DOHH2 (cell line): Measurements from ENCODE around the gene TMEM187.

Experiments
- H3F3A ChIP-seq: fragments of 200-600 bp; sonication (generic), shearing (Covaris generic); 2 replicates; pipeline ENCODE4 v1.6.0; 2016; ENCODE audit warnings: antibody characterized with exemption, mild to moderate bottlenecking; ENCODE audit not compliant: control insufficient read depth, insufficient read depth
- H3K27ac ChIP-seq: fragments of 200-600 bp; sonication (generic); 2 replicates; pipeline ENCODE4 v1.5.1; 2014; ENCODE audit warnings: low read depth, mild to moderate bottlenecking, low read length, moderate library complexity
- H3K27me3 ChIP-seq: fragments of 200-600 bp; sonication (generic); 2 replicates; pipeline ENCODE4 v1.6.1; 2014; ENCODE audit warnings: mild to moderate bottlenecking, low read length, mixed read lengths; ENCODE audit not compliant: control insufficient read depth
- H3K36me3 ChIP-seq: fragments of 200-600 bp; sonication (generic); 2 replicates; pipeline ENCODE4 v1.6.1; 2014; ENCODE audit warnings: mild to moderate bottlenecking, low read length, moderate library complexity, mixed read lengths; ENCODE audit not compliant: control insufficient read depth
- H3K4me1 ChIP-seq: fragments of 200-600 bp; sonication (generic); 2 replicates; pipeline ENCODE4 v1.6.1; 2014; ENCODE audit warnings: mild to moderate bottlenecking, low read length, mixed read lengths; ENCODE audit not compliant: control insufficient read depth
- H3K4me2 ChIP-seq: fragments of 200-600 bp; sonication (generic); 2 replicates; pipeline ENCODE4 v1.6.0; 2014; ENCODE audit warnings: mild to moderate bottlenecking, low read length, moderate library complexity
- H3K4me3 ChIP-seq: fragments of 200-600 bp; sonication (generic); 2 replicates; pipeline ENCODE4 v1.5.1; 2014; ENCODE audit warnings: mild to moderate bottlenecking, low read length, mixed read lengths
- H3K79me2 ChIP-seq: fragments of 200-600 bp; sonication (generic); 2 replicates; pipeline ENCODE4 v1.6.1; 2014; ENCODE audit warnings: mild to moderate bottlenecking, low read length, mixed read lengths; ENCODE audit not compliant: control insufficient read depth
- H3K9me2 ChIP-seq: fragments of 200-600 bp; sonication (generic); replicated peaks from 2 replicates; pipeline ENCODE4 v1.6.1; 2014; ENCODE audit warnings: mild to moderate bottlenecking, low read length, mixed read lengths; ENCODE audit not compliant: control insufficient read depth
- H3K9me3 ChIP-seq: fragments of 200-600 bp; sonication (generic); 2 replicates; pipeline ENCODE4 v1.6.1; 2014; ENCODE audit warnings: antibody characterized with exemption, low read length, mixed read lengths; ENCODE audit not compliant: control insufficient read depth, insufficient read depth
- H4K20me1 ChIP-seq: fragments of 200-600 bp; sonication (generic); 2 replicates; pipeline ENCODE4 v1.6.0; 2014; ENCODE audit warnings: low read depth, mild to moderate bottlenecking, antibody characterized with exemption, low read length, moderate library complexity; ENCODE audit not compliant: control insufficient read depth, insufficient read depth
- EZH2phosphoT487 ChIP-seq: fragments of 200-600 bp; sonication (generic); IDR thresholded peaks from 2 replicates; pipeline ENCODE4 v1.6.1; 2017; ENCODE audit warnings: borderline replicate concordance, mild to moderate bottlenecking, antibody characterized with exemption, low read length, moderate library complexity, mixed read lengths
- TF ChIP-seq, protein P1 (sequence below): fragments of 200-600 bp; sonication (generic); IDR thresholded peaks from one replicate; pipeline ENCODE4 v1.5.1; 2014; ENCODE audit warnings: antibody characterized with exemption, mild to moderate bottlenecking, low read depth, low read length; ENCODE audit not compliant: poor library complexity, severe bottlenecking

TMEM187 gene

DNA sequence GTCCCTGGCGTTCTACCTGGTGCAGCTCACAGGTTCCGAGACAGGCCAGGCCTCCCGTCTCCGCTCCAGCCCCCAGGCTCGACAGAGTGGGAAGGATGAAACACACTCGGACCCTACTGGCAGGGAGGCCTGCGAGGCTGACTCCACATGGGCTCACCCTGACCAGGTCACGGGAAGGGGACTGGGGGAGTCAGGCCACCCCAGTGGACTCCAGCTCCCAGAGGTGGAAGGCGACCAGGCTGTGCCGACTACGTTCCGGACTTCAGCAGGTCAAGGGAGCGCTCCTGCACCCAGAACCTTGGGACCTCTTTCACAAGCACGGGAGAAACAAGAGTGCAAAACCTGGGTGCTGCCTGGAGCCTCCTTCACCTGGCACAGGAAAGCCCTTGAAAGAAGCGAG is 51.7 kb downstream of the TMEM187 start:
- peaks cover 5% of the 10 kb centered on the region for H3K36me3 ChIP-seq
- no peaks in the 10 kb centered on the region for H3K9me2 ChIP-seq
- peaks cover 10% of the 10 kb centered on the region for H3K4me1 ChIP-seq
- peaks cover 16% of the 10 kb centered on the region for H3K79me2 ChIP-seq
- H3F3A ChIP-seq = no peaks in the 10 kb centered on the region
- H3K9me3 ChIP-seq = no peaks in the 10 kb centered on the region
- no peaks in the 10 kb centered on the region for H4K20me1 ChIP-seq
- no peak for TF ChIP-seq EZH2phosphoT487
- TF ChIP-seq, protein P1, sequence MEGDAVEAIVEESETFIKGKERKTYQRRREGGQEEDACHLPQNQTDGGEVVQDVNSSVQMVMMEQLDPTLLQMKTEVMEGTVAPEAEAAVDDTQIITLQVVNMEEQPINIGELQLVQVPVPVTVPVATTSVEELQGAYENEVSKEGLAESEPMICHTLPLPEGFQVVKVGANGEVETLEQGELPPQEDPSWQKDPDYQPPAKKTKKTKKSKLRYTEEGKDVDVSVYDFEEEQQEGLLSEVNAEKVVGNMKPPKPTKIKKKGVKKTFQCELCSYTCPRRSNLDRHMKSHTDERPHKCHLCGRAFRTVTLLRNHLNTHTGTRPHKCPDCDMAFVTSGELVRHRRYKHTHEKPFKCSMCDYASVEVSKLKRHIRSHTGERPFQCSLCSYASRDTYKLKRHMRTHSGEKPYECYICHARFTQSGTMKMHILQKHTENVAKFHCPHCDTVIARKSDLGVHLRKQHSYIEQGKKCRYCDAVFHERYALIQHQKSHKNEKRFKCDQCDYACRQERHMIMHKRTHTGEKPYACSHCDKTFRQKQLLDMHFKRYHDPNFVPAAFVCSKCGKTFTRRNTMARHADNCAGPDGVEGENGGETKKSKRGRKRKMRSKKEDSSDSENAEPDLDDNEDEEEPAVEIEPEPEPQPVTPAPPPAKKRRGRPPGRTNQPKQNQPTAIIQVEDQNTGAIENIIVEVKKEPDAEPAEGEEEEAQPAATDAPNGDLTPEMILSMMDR = no peak
- no peak overlapping the region for H3K4me2 ChIP-seq
- H3K4me3 ChIP-seq = no peak overlapping the region
- peaks cover 3% of the 10 kb centered on the region; the same call in 1 of the 2 replicates for H3K27me3 ChIP-seq
- H3K27ac ChIP-seq = no peak overlapping the region

DNA sequence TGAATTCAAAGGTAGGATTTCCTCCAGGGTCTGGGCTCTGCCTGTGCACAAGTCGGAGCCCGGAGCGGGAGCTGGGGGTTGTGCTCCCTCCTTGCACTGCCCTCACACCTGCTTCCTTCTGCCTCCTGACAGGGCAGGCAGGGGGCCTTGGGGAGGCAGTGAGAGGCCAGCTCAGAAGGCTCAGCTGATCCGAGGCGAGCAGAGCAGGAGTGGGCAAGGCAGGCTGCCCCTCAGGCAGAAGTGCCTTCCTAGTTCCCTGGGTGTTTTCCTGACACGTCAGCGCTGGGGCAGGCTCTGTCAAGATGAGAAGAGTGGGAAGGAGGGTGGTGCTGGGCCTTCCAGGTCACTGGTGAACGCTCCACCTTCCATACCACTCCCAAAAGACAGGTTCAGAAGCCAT is 52.7 kb downstream of the TMEM187 start:
- Histone ChIP-seq H3K9me2 (no peaks in the 10 kb centered on the region), H3K27me3 (peaks cover 3% of the 10 kb centered on the region; the same call in 1 of the 2 replicates), H3K36me3 (peaks cover 7% of the 10 kb centered on the region), H3K79me2 (peaks cover 11% of the 10 kb centered on the region), H3K4me1 (peaks cover 10% of the 10 kb centered on the region), H4K20me1 (no peaks in the 10 kb centered on the region), H3K4me3 (no peak overlapping the region), H3K9me3 (no peaks in the 10 kb centered on the region), H3K4me2 (no peak overlapping the region), H3K27ac (no peak overlapping the region), H3F3A (no peaks in the 10 kb centered on the region)
- TF ChIP-seq EZH2phosphoT487 = no peak
- TF ChIP-seq, protein P1 = no peak

DNA sequence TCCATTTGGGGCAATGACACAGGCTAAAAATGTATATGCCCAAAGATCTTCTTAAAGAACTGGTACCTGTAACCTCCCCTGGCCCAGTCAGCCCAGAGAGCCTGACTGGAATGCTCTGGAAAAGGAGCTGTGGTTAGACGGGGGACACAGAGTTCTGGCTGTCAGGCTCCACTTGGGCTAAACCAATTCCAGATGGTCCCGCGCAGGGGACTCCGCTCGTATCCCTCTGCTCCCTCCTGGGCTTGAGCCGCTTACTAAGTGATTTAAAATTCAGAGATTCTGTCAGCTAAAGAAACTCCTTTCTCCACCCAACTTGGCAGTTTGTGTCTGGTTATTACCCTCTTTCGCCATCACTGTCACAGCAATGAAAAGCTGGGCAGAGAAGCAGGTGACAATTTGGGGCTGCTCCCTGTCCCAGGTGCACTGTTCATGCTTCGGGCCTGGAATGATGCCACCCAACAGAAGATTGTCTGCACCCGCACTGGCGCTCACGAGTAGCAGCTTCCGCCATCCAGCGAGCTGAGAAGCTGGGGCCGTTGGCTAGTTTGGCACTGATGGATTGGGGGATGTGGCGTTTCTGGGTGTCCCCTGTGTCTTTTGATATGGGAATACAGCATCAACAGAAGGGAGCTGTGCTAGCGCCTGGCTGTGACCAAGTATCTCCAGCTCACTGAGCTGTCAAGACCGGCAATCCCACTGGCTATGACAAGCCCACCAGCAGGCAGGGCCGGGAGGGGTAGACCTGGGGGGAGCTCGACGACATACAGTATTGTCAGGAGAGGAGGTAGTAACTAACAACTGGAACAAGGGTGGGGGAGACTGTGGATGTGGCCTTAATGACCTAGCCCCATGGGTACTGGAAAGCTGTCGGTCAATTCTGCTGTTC is 53.8 kb downstream of the TMEM187 start:
- H3K27ac ChIP-seq = no peak overlapping the region
- H3K9me3 ChIP-seq = no peaks in the 10 kb centered on the region
- no peaks in the 10 kb centered on the region for H3K9me2 ChIP-seq
- peaks cover under 1% of the 10 kb centered on the region for H3K79me2 ChIP-seq
- no peak for TF ChIP-seq EZH2phosphoT487
- TF ChIP-seq, protein P1 = no peak
- peaks cover 2% of the 10 kb centered on the region for H3K4me1 ChIP-seq
- H3F3A ChIP-seq = no peaks in the 10 kb centered on the region
- H4K20me1 ChIP-seq = no peaks in the 10 kb centered on the region
- no peak overlapping the region for H3K4me2 ChIP-seq
- H3K27me3 ChIP-seq = no peaks in the 10 kb centered on the region
- no peak overlapping the region for H3K4me3 ChIP-seq
- peaks cover 3% of the 10 kb centered on the region; the same call in 1 of the 2 replicates for H3K36me3 ChIP-seq
